Osteoblast (primary cell): ENCODE measurements around the gene GLRA1. TPM values are rescaled to one million over a fixed set of nuclear protein-coding genes. Genes with fewer than 3 reads are reported as not detected.

Experiments used
- DNase-seq: peaks from one replicate; pipeline ENCODE4 v3.0.0; 2011; ENCODE audit warnings: low spot score, mixed read lengths; ENCODE audit not compliant: insufficient read length; ENCODE audit errors: missing footprints
- H2AFZ ChIP-seq: 2 replicates; pipeline ENCODE4 v1.6.0; 2011; ENCODE audit warnings: mild to moderate bottlenecking, low read length
- H3K27ac ChIP-seq: 2 replicates; pipeline ENCODE4 v1.5.1; 2011; ENCODE audit warnings: mild to moderate bottlenecking, low read depth, low read length, moderate library complexity
- H3K27me3 ChIP-seq: 2 replicates; pipeline ENCODE4 v1.6.0; 2012; ENCODE audit warnings: mild to moderate bottlenecking, control low read depth, inconsistent platforms, low read length, moderate library complexity; ENCODE audit not compliant: insufficient read depth
- H3K36me3 ChIP-seq: 2 replicates; pipeline ENCODE4 v1.5.1; 2011; ENCODE audit warnings: mild to moderate bottlenecking, low read length, control low read depth, moderate library complexity; ENCODE audit not compliant: insufficient read depth
- H3K4me1 ChIP-seq: 2 replicates; pipeline ENCODE4 v1.5.1; 2011; ENCODE audit warnings: mild to moderate bottlenecking, low read length, control low read depth, moderate library complexity; ENCODE audit not compliant: insufficient read depth
- H3K4me2 ChIP-seq: 2 replicates; pipeline ENCODE4 v1.6.0; 2011; ENCODE audit warnings: mild to moderate bottlenecking, low read length; ENCODE audit not compliant: insufficient read depth
- H3K4me3 ChIP-seq: fragments of 200-600 bp; sonication (generic); 3 replicates; pipeline ENCODE4 v1.5.1; 2012; ENCODE audit warnings: mild to moderate bottlenecking, low read length, inconsistent platforms; ENCODE audit not compliant: insufficient read depth
- H3K79me2 ChIP-seq: 2 replicates; pipeline ENCODE4 v1.6.0; 2012; ENCODE audit warnings: mild to moderate bottlenecking, low read length, control low read depth, inconsistent platforms; ENCODE audit not compliant: insufficient read depth
- H3K9me3 ChIP-seq: 2 replicates; pipeline ENCODE4 v1.5.1; 2011; ENCODE audit warnings: low read depth, low read length, control low read depth
- H4K20me1 ChIP-seq: 2 replicates; pipeline ENCODE4 v1.6.0; 2012; ENCODE audit warnings: mild to moderate bottlenecking, low read length, control low read depth; ENCODE audit not compliant: insufficient read depth
- CTCF ChIP-seq: IDR thresholded peaks from 2 replicates; pipeline ENCODE4 v1.5.1; 2011; ENCODE audit warnings: mild to moderate bottlenecking, low read depth, low read length, moderate library complexity; ENCODE audit errors: extremely low read depth
- total RNA-seq: library from RNA; depleted of rRNA; stranded (reverse); fragments of >200 nt; gene quantifications from 2 replicates; pipeline ENCODE4 v1.2.3, GENCODE V29; 2012

The GLRA1 gene
- not detected in 2 replicates for total RNA-seq

- Histone ChIP-seq H3K27me3 (no peaks in the 10 kb centered on the region), H3K27ac (no peak within 1 kb of the TSS), H2AFZ (no peak within 1 kb of the TSS), H3K36me3 (no peaks in the 10 kb centered on the region), H4K20me1 (no peaks in the 10 kb centered on the region), H3K79me2 (no peaks in the 10 kb centered on the region), H3K4me2 (no peak within 1 kb of the TSS), H3K9me3 (no peaks in the 10 kb centered on the region), H3K4me3 (no peak within 1 kb of the TSS), H3K4me1 (no peaks in the 10 kb centered on the region)
- peak; percentile 69 for DNase-seq
- no peak for TF ChIP-seq CTCF
Observed at GRCh38 chr5:151924564-151925301, at the start of gene GLRA1. TSS of gene GLRA1 (minus strand) at chr5:151924851. CDS start at chr5:151924549, 302 bp downstream.

- Histone ChIP-seq H3K9me3 (no peaks in the 10 kb centered on the region), H3K4me3 (no peak overlapping the region), H4K20me1 (no peaks in the 10 kb centered on the region), H2AFZ (no peak overlapping the region), H3K27me3 (no peaks in the 10 kb centered on the region), H3K27ac (no peak overlapping the region), H3K36me3 (no peaks in the 10 kb centered on the region), H3K79me2 (no peaks in the 10 kb centered on the region), H3K4me2 (no peak overlapping the region), H3K4me1 (no peaks in the 10 kb centered on the region)
- no peak for TF ChIP-seq CTCF
- DNase-seq = peak; percentile 19
Observed at GRCh38 chr5:151970885-151971284, 46.2 kb upstream of the GLRA1 start.

DNA sequence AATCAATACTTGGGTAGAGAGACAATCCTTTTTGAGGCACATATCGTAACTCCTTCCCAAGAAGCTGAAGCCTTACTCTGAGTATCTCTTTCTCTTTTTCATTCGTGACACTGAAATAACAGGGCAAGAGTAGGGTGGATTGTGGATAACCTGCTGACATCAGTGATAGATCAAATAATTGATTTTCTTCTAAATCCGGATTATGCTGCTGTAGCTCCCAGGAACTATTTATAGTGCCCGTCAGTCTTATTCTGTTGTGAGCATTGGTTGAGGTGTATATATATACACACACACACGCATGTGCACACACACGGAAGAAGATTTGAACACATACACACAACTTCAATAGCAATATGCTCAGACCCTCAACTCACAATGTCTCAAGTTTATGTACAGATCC, 43.2 kb upstream of the GLRA1 start:
- no peaks in the 10 kb centered on the region for H4K20me1 ChIP-seq

More for the DNA sequence above, 43.2 kb upstream of the GLRA1 start:
- Histone ChIP-seq H2AFZ (no peak overlapping the region), H3K79me2 (no peaks in the 10 kb centered on the region), H3K36me3 (no peaks in the 10 kb centered on the region), H3K4me2 (no peak overlapping the region), H3K4me3 (no peak overlapping the region), H3K9me3 (no peaks in the 10 kb centered on the region), H3K4me1 (no peaks in the 10 kb centered on the region), H3K27ac (no peak overlapping the region), H3K27me3 (no peaks in the 10 kb centered on the region)
- no peak for DNase-seq
- no peak for TF ChIP-seq CTCF
